NCI-H1436 treated with DMSO at 0.1 percent for 48 hours (cell line): ENCODE measurements around the gene SRGAP2C.
"Not testable (repeated sequence)": the region's sequence is repeated elsewhere in the genome, so short reads cannot be mapped to it uniquely, and the experiment has no call there.

Experiments used
- DNase-seq: peaks from one replicate; lab custom pipeline; 2025; lab: John Stamatoyannopoulos, UW

The SRGAP2C gene

DNA sequence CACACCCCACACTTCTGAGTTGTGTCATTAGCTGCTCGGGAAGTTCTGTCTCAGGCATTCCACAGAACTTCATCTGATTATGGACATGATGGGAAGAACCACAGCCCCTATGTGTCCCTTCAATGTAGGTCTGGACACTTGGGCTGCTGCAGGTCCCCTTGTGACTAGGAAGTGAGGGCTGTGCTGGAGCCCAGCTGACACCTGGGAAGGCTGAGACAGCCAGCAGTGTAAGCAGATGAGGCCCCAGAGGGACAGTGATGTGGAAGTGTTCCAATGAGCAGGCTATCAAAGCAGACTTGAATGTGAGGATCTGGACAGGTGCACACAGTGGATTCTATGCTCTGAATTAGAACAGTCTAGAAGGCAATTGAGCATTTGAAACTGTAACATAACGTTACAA, 239.2 kb downstream of the SRGAP2C start:
- DNase-seq: not testable (repeated sequence)

DNA sequence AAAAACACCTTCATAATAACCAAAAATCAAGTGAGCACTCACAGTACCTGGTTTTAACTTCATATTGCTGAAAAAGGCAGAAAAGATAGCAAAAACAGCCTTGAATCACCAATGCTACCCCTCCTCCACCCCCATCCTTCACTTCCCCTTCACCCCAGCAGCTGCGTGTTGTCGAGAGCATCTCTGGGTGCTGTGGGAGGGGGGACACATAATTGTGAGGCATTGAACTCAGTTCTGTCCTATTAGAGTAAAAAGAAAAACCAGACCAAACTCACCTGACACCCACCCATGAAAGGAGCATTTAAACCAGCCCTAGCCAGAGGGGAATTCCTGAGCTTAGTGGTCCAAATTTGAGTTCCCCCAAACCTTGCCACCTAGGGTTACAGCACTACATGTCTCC, 248.7 kb downstream of the SRGAP2C start:
- not testable (repeated sequence) for DNase-seq

DNA sequence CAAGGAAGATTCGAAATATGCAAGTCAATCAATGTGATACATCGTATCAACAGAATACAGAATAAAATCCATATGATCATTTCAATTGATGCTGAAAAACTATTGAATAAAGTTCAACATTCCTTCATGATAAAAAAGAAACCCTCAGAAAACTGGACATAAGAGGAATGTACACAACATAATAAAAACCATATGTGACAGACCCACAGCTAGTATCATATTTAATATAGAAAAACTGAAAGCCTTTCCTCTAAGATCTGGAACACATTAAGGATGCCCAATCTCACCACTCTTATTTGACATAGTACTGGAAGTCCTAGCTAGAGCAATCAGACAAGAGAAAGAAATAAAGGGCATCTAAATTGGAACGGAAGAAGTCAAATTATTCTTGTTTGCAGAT, 254.1 kb downstream of the SRGAP2C start:
- DNase-seq: not testable (repeated sequence)

DNA sequence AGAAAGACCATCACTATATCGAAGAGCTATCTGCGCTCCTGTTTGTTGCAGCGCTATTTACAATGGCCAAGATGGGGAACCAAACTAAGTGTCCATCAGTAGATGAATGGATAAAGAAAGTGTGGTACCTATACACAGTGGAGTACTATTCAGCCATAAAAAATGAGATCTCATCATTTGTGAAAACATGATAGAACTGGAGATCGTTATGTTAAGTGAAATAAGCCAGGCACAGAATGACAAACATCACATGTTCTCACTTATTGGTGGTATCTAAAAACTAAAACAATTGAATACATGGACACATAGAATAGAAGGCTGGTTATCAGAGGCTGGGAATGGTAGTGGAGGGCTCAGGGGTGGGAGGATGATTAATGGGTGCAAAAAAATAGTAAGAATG, 256.2 kb downstream of the SRGAP2C start:
- DNase-seq: no peak
